WTC11 (cell line): ENCODE data around the gene OR10A4. TPM values are rescaled to one million over a fixed set of nuclear protein-coding genes. Genes with fewer than 3 reads are reported as not detected.

ENCODE experiments used
- ATAC-seq: fragments of 200-7000 bp; cut with Tn5 transposase; 2 replicates; pipeline ENCODE4 v1.10.0; 2021; ENCODE audit warnings: mild to moderate bottlenecking, moderate library complexity
- CTCF ChIA-PET: fragments of 300-600 bp; sonication (Branson Sonifier 250); formaldehyde crosslinking; loops from one replicate; lab custom pipeline; 2021; ENCODE audit warnings: antibody characterized with exemption; lab: Charles Lee
- POLR2A ChIA-PET: fragments of 350-600 bp; sonication (Branson Sonifier 250); formaldehyde crosslinking; loops from one replicate; lab custom pipeline; 2021; ENCODE audit warnings: antibody characterized with exemption; lab: Charles Lee
- DNase-seq: peaks from one replicate; pipeline ENCODE4 v3.0.0; 2021; ENCODE audit warnings: low spot score
- H3K27ac Mint-ChIP-seq: 2 replicates; pipeline ENCODE4 v1.8.0; 2021; ENCODE audit warnings: mixed read lengths
- H3K27me3 Mint-ChIP-seq: 2 replicates; pipeline ENCODE4 v1.8.0; 2021; ENCODE audit warnings: low read depth, mild to moderate bottlenecking, moderate library complexity, mixed read lengths
- H3K36me3 Mint-ChIP-seq: 2 replicates; pipeline ENCODE4 v1.8.0; 2021; ENCODE audit warnings: mixed read lengths
- H3K4me1 Mint-ChIP-seq: 2 replicates; pipeline ENCODE4 v1.8.0; 2022; ENCODE audit warnings: mixed read lengths
- H3K4me3 Mint-ChIP-seq: 2 replicates; pipeline ENCODE4 v1.8.0; 2021; ENCODE audit warnings: mild to moderate bottlenecking, moderate library complexity, mixed read lengths
- H3K9me3 Mint-ChIP-seq: 2 replicates; pipeline ENCODE4 v1.8.0; 2021; ENCODE audit warnings: mixed read lengths
- ATF1 ChIP-seq: sonication (generic); formaldehyde crosslinking; IDR thresholded peaks from 2 replicates; pipeline ENCODE4 v1.8.1; 2023; ENCODE audit warnings: mild to moderate bottlenecking, moderate library complexity, missing genetic modification reagents
- CDX4 ChIP-seq: fragments of 250-450 bp; sonication (Bioruptor Pico); IDR thresholded peaks from 2 replicates; pipeline ENCODE4 v1.9.0; 2021; ENCODE audit warnings: moderate library complexity, mild to moderate bottlenecking, inconsistent platforms, borderline replicate concordance
- EMX1 ChIP-seq: fragments of 250-450 bp; sonication (Bioruptor Pico); IDR thresholded peaks from 2 replicates; pipeline ENCODE4 v1.8.0; 2021; ENCODE audit warnings: mild to moderate bottlenecking
- HMGA2 ChIP-seq: fragments of 250-450 bp; sonication (Bioruptor Pico); IDR thresholded peaks from 2 replicates; pipeline ENCODE4 v1.4.0; 2021; ENCODE audit warnings: mild to moderate bottlenecking, moderate library complexity
- IRF1 ChIP-seq: sonication (generic); formaldehyde crosslinking; IDR thresholded peaks from 2 replicates; pipeline ENCODE4 v1.8.0; 2023; ENCODE audit warnings: missing genetic modification reagents
- OVOL2 ChIP-seq: fragments of 250-450 bp; sonication (Bioruptor Pico); IDR thresholded peaks from 2 replicates; pipeline ENCODE4 v1.9.0; 2021; ENCODE audit warnings: mild to moderate bottlenecking, borderline replicate concordance
- SP1 ChIP-seq: sonication (generic); formaldehyde crosslinking; conservative IDR thresholded peaks from 2 replicates; pipeline ENCODE4 v1.8.1; 2022; ENCODE audit warnings: missing genetic modification reagents
- TEAD4 ChIP-seq: sonication (generic); formaldehyde crosslinking; IDR thresholded peaks from 2 replicates; pipeline ENCODE4 v1.8.0; 2022; ENCODE audit warnings: mild to moderate bottlenecking, missing genetic modification reagents
- ZNF138 ChIP-seq: sonication (generic); formaldehyde crosslinking; conservative IDR thresholded peaks from 2 replicates; pipeline ENCODE4 v1.8.1; 2022; ENCODE audit warnings: mild to moderate bottlenecking, moderate library complexity, missing genetic modification reagents
- ZNF219 ChIP-seq: sonication (generic); formaldehyde crosslinking; IDR thresholded peaks from 2 replicates; pipeline ENCODE4 v1.8.0; 2023; ENCODE audit warnings: missing genetic modification reagents, mild to moderate bottlenecking, borderline replicate concordance
- ZNF281 ChIP-seq: sonication (generic); formaldehyde crosslinking; IDR thresholded peaks from 2 replicates; pipeline ENCODE4 v1.8.0; 2023; ENCODE audit warnings: mild to moderate bottlenecking, missing genetic modification reagents
- ZNF416 ChIP-seq: fragments of 250-450 bp; sonication (Bioruptor Pico); IDR thresholded peaks from 2 replicates; pipeline ENCODE4 v1.9.0; 2021; ENCODE audit warnings: mild to moderate bottlenecking, inconsistent platforms
- ZNF423 ChIP-seq: fragments of 250-450 bp; sonication (Bioruptor Pico); IDR thresholded peaks from 2 replicates; pipeline ENCODE4 v2.1.2; 2022; ENCODE audit warnings: mild to moderate bottlenecking, moderate library complexity
- ZNF671 ChIP-seq: fragments of 250-450 bp; sonication (Bioruptor Pico); IDR thresholded peaks from 2 replicates; pipeline ENCODE4 v1.8.0; 2021; ENCODE audit warnings: mild to moderate bottlenecking
- total RNA-seq: library from RNA; stranded (reverse); gene quantifications from 3 replicates; pipeline ENCODE4 v1.2.3, GENCODE V29; 2021
- TF ChIP-seq, protein P1 (sequence below): sonication (generic); formaldehyde crosslinking; IDR thresholded peaks from 2 replicates; pipeline ENCODE4 v1.8.1; 2022; ENCODE audit warnings: low read depth, missing genetic modification reagents, borderline replicate concordance
- TF ChIP-seq, protein P2 (sequence below): sonication (generic); formaldehyde crosslinking; IDR thresholded peaks from 2 replicates; pipeline ENCODE4 v1.8.0; 2022; ENCODE audit warnings: mild to moderate bottlenecking, missing genetic modification reagents
- TF ChIP-seq, protein P3 (sequence below): fragments of 250-450 bp; sonication (Bioruptor Pico); conservative IDR thresholded peaks from 2 replicates; pipeline ENCODE4 v1.9.0; 2021; ENCODE audit warnings: mild to moderate bottlenecking

The OR10A4 gene
- total RNA-seq, 1 experiment from 2014 or later: not detected

DNA sequence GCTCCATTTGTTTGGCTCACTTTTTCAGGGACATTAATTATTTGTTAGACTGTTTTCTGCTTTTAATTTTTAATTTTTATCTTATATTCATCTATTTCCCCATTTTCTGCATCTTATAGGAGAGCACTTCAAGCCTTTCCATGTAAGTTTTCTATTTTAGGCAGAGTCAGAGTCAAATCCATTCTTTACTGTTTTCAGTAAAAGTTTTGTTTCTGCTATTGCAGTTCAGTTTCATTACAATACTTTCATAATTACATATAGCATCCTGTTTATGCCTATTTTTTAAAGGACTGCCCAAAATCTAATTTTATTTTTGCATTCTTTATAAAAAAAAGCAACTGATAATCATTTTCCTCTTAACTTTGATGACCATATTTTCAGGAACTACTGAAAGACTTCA is 34.7 kb upstream of the OR10A4 start:
- Mint-ChIP-seq H3K27me3 (no peaks in the 10 kb centered on the region), H3K4me3 (no peak overlapping the region), H3K36me3 (0 out of 2 replicates have a peak, but pooled peaks cover 2% of the 10 kb centered on the region), H3K9me3 (peaks cover 25% of the 10 kb centered on the region), H3K27ac (no peak overlapping the region), H3K4me1 (peaks cover 13% of the 10 kb centered on the region)
- DNase-seq (no peak), ATAC-seq (no peak)
- TF ChIP-seq ZNF416 (CRISPR knock-in tag): no peak
- TF ChIP-seq ZNF138: no peak
- POLR2A ChIA-PET: no interaction called here
- CTCF ChIA-PET: no interaction called here

GRCh38 chr11:6843670-6844069 is 32.8 kb upstream of the OR10A4 start:
- DNase-seq (no peak), ATAC-seq (peak; percentile 22; the same call in 1 of the 2 replicates)
- TF ChIP-seq, protein P1, sequence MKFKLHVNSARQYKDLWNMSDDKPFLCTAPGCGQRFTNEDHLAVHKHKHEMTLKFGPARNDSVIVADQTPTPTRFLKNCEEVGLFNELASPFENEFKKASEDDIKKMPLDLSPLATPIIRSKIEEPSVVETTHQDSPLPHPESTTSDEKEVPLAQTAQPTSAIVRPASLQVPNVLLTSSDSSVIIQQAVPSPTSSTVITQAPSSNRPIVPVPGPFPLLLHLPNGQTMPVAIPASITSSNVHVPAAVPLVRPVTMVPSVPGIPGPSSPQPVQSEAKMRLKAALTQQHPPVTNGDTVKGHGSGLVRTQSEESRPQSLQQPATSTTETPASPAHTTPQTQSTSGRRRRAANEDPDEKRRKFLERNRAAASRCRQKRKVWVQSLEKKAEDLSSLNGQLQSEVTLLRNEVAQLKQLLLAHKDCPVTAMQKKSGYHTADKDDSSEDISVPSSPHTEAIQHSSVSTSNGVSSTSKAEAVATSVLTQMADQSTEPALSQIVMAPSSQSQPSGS (CRISPR knock-in tag): no peak
- TF ChIP-seq ZNF671 (CRISPR knock-in tag): no peak
- no peak for TF ChIP-seq ZNF281 (CRISPR knock-in tag)
- no peak for TF ChIP-seq SP1 (CRISPR knock-in tag)
- no peak for TF ChIP-seq TEAD4
- TF ChIP-seq, protein P2, sequence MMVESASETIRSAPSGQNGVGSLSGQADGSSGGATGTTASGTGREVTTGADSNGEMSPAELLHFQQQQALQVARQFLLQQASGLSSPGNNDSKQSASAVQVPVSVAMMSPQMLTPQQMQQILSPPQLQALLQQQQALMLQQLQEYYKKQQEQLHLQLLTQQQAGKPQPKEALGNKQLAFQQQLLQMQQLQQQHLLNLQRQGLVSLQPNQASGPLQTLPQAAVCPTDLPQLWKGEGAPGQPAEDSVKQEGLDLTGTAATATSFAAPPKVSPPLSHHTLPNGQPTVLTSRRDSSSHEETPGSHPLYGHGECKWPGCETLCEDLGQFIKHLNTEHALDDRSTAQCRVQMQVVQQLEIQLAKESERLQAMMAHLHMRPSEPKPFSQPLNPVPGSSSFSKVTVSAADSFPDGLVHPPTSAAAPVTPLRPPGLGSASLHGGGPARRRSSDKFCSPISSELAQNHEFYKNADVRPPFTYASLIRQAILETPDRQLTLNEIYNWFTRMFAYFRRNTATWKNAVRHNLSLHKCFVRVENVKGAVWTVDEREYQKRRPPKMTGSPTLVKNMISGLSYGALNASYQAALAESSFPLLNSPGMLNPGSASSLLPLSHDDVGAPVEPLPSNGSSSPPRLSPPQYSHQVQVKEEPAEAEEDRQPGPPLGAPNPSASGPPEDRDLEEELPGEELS: no peak
- TF ChIP-seq ZNF219 (CRISPR knock-in tag): no peak
- TF ChIP-seq ATF1: no peak
- TF ChIP-seq IRF1 (CRISPR knock-in tag): no peak
- TF ChIP-seq ZNF423 (CRISPR knock-in tag): no peak
- no peak for TF ChIP-seq OVOL2 (CRISPR knock-in tag)
- TF ChIP-seq, protein P3, sequence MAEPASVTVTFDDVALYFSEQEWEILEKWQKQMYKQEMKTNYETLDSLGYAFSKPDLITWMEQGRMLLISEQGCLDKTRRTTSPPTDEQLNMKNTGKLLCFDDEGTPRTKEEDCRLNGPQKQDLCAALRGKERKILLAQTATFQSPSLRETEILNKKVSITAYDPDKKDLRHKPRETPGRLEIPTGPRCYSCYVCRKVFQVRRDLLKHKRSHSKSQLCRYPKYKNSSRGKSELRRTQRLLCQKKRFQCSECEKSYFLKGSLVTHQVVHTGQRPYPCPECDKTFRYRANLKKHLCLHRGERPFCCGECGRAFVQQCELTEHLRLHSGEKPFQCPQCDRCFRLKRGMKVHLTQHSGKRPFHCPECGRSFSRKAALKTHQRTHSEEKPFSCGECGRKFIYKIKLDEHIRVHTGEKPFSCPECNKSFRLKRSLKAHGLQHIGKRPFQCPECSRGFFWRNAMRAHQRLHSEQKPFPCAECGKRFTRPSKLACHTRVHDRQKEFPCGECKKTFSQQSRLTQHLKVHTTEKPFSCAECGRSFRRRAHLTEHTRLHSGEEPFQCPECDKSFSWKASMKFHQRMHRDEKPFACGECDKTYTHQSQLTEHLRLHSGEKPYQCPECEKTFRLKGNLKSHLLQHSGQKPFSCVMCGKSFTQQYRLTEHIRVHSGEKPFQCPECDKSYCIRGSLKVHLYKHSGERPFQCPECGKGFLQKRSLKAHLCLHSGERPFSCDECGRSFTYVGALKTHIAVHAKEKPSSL (CRISPR knock-in tag): no peak
- no peak for TF ChIP-seq EMX1 (CRISPR knock-in tag)
- TF ChIP-seq CDX4: no peak
- no peak for TF ChIP-seq HMGA2 (CRISPR knock-in tag)
- H3K9me3 Mint-ChIP-seq: peaks cover 37% of the 10 kb centered on the region
- ChIA-PET CTCF (no interaction called here), POLR2A (no interaction called here)
- H3K27ac Mint-ChIP-seq: peak overlapping the region; percentile 7; the same call in 1 of the 2 replicates
- H3K36me3 Mint-ChIP-seq: 0 out of 2 replicates have a peak, but pooled peaks cover 2% of the 10 kb centered on the region
- peaks cover 24% of the 10 kb centered on the region for H3K4me1 Mint-ChIP-seq
- H3K4me3 Mint-ChIP-seq: no peak overlapping the region
- no peaks in the 10 kb centered on the region for H3K27me3 Mint-ChIP-seq
